GM12892 (cell line): Measurements from ENCODE around the gene CPPED1.
"Not testable (repeated sequence)": the region's sequence is repeated elsewhere in the genome, so short reads cannot be mapped to it uniquely, and the experiment has no call there.

ENCODE experiments used
- DNase-seq: peaks from one replicate; pipeline ENCODE4 v3.0.0; 2011; ENCODE audit not compliant: insufficient read length
- FAIRE-seq: peaks from 2 replicates; lab custom pipeline; 2011; peaks lifted over from hg19 to GRCh38; lab: Jason Lieb, UNC
- POLR2A ChIP-seq: IDR thresholded peaks from 2 replicates; pipeline ENCODE4 v1.6.1; 2011; ENCODE audit warnings: low read depth, low read length, control low read depth
- POLR2AphosphoS5 ChIP-seq: IDR thresholded peaks from 2 replicates; pipeline ENCODE4 v1.6.1; 2011; ENCODE audit warnings: low read depth, low read length, control low read depth
- TAF1 ChIP-seq: IDR thresholded peaks from 2 replicates; pipeline ENCODE4 v1.6.1; 2011; ENCODE audit warnings: low read depth, mild to moderate bottlenecking, control low read depth, low read length, borderline replicate concordance

The CPPED1 gene

DNA sequence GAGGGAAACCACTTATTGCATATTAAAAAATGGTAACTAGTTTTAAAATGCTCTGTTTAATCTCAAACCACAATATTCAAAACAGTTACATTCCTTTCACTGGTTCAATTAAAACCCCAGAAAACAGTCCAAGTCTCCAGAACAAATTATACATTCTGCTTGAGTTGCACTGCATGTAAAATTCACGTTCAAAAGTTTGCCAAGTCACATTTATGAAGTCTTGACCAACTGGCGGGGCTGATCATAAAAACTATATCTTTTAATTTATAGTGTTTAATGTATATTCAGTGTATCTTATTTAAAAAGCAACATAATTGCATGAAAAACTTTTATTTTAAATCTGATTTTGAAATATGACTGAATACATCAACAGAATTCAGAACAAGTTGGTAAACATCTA, 25.0 kb downstream of the CPPED1 start:
- no peak for FAIRE-seq
- DNase-seq: no peak
- no peak for TF ChIP-seq POLR2AphosphoS5
- TF ChIP-seq POLR2A: no peak
- TF ChIP-seq TAF1: no peak

GRCh38 chr16:12775656-12776236, 27.9 kb downstream of the CPPED1 start:
- FAIRE-seq (no peak), DNase-seq (no peak)
- TF ChIP-seq TAF1: no peak
- no peak for TF ChIP-seq POLR2AphosphoS5
- no peak for TF ChIP-seq POLR2A

DNA sequence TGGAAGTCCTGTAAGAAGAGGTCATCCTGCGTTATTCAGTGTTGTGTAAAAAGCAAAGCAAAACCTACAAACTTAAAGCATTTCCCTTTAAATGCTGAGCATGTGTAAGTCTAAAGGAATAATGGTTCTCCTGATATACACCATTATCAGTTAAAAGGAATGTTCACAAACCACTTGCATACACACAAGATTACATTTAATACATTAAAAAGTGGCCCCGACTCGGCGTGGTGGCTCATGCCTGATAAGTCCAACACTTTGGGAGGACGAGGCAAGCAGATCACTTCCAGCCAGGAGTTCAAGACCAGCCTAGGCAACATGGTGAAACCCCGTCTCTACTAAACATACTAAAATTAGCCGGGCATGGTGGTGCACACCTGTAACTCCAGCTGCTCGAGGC, 30.5 kb downstream of the CPPED1 start:
- FAIRE-seq: no peak
- DNase-seq: no peak
- TF ChIP-seq POLR2AphosphoS5 (no peak), POLR2A (no peak), TAF1 (no peak)

DNA sequence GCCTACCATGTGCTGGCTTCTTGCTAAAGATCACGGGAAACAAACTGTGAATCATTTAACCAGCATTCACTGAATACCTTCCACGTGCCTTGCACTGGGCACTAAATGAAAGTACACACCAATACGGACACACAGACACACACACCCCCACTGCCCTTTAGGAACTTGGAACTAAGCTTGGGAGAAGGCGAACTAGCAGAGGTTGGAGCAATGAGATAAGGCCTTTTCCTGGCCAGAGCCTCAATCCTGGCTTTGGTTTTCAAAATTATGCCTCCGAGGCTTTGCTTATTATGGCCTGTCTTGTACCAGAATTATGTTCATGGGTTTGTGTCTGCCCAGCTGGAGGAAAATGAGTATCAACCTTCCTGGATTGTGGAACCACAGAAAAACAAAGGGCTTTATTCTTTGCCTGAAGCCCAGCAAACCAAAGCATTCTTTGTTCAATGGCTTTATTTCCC, 32.3 kb downstream of the CPPED1 start:
- FAIRE-seq (no peak), DNase-seq (no peak)
- TF ChIP-seq TAF1: no peak
- no peak for TF ChIP-seq POLR2A
- no peak for TF ChIP-seq POLR2AphosphoS5

GRCh38 chr16:12769525-12769924, 34.2 kb downstream of the CPPED1 start:
- DNase-seq (no peak), FAIRE-seq (no peak)
- no peak for TF ChIP-seq POLR2A
- TF ChIP-seq POLR2AphosphoS5: no peak
- no peak for TF ChIP-seq TAF1

- TF ChIP-seq POLR2A (no peak), TAF1 (no peak), POLR2AphosphoS5 (no peak)
- DNase-seq (no peak), FAIRE-seq (no peak)
Observed at GRCh38 chr16:12767897-12768296, 35.8 kb downstream of the CPPED1 start.

DNA sequence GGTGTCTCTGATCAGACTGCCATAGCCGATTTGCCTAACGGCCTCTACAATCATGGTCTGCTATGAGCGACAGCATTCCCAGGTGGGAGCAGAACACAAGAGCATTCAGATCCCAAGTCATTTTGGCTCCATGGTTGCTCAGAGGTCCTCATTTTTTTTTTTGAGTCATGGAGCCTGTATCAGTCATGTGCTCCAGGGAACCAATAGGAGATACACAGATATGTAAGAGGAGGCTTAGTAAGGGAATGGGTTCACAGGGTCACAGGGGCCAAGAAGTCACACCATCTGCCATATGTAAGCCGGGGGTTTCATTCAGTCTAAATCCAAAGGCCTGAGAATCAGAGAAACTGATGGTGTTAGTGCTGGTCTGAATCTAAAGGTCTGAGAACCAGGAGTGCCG, 36.8 kb downstream of the CPPED1 start:
- TF ChIP-seq POLR2AphosphoS5: no peak
- TF ChIP-seq TAF1: no peak
- no peak for TF ChIP-seq POLR2A
- FAIRE-seq: no peak
- DNase-seq: no peak

GRCh38 chr16:12766208-12766607, 37.5 kb downstream of the CPPED1 start:
- FAIRE-seq, DNase-seq: not testable (repeated sequence)

DNA sequence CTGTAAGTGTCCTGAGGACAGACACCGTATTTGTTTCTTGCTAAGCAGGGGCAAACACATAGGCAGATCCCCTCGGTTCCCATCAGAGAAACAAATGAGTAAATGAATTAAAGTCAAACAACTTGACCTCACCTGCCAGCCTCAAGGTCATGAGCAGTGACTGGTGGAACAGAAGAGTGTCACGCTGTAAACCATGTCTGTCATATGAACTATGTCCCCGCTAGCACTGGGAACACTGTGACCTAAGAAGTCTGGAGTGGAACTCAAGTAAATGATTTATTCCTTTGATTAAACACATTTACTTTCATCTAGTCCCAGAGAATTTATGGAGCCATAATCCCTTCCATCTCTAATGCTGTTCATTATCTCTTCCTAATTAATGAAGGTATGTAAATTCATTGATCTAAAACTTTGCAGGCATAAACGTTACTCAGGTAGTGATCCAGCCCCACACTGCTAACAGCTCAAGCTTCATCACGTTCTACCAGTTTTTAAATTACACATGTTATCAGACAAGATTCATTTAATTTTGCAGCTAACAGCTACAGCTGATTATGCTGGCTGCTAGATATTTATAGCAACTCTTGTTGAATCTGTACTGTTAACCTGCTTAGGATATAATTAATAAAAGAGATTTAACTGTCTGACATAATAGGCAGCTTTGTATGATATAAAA, 38.7 kb downstream of the CPPED1 start:
- DNase-seq: no peak
- FAIRE-seq: no peak
- no peak for TF ChIP-seq TAF1
- no peak for TF ChIP-seq POLR2A
- TF ChIP-seq POLR2AphosphoS5: no peak

DNA sequence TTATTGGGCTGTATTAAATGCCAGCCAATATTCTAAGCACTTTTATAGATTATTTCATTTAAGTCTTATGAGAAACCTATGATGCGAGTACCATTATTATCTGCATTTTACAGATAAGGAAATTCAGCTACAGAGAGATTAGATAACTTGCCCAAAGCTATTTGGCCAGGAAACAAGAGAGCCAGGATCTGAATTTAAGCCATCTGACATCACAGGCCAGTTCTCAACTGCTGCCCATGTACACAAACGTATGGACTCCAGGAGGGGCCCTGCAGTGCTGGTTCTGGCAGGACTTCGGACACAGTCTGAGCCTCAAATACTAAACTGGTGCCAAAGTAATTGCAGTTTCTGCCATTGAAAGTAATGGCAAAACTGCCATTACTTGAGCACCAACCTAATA, 40.2 kb downstream of the CPPED1 start:
- no peak for TF ChIP-seq TAF1
- no peak for TF ChIP-seq POLR2AphosphoS5
- TF ChIP-seq POLR2A: no peak
- FAIRE-seq (no peak), DNase-seq (no peak)

- FAIRE-seq (no peak), DNase-seq (no peak)
- TF ChIP-seq TAF1 (no peak), POLR2A (no peak), POLR2AphosphoS5 (no peak)
Observed at GRCh38 chr16:12760819-12761611, 42.7 kb downstream of the CPPED1 start.
